Natural killer cell (primary cell): ENCODE results near the gene PLCXD1. TPM values are rescaled to one million over a fixed set of nuclear protein-coding genes. Genes with fewer than 3 reads are reported as not detected.
A peak's percentile ranks its signal among the peaks of the same experiment; 100 is the strongest.

Experiments
- ATAC-seq, 3 donors: fragments of 150-1000 bp in 2 of 3; fragments of 200-7000 bp in 1 of 3; cut with Tn5 transposase; 1 replicate in 1 of 3; 2 replicates in 2 of 3; pipeline ENCODE4 v1.10.0; 2021; ENCODE audit warnings: mild to moderate bottlenecking in 2 of 3, moderate library complexity in 2 of 3
- DNase-seq, 2 donors: peaks; one replicate each; pipeline versions ENCODE4 v3.0.0 to v3.0.0-alpha.2; 2013 to 2021; ENCODE audit warnings: mixed read lengths in 1 of 2
- H3K27ac ChIP-seq: one replicate; pipeline ENCODE4 v1.5.1; 2013; ENCODE audit warnings: mild to moderate bottlenecking, low read length
- H3K27me3 ChIP-seq: one replicate; pipeline ENCODE4 v1.6.1; 2013; ENCODE audit warnings: low read length; ENCODE audit not compliant: control insufficient read depth, insufficient read depth
- H3K36me3 ChIP-seq: one replicate; pipeline ENCODE4 v1.6.1; 2013; ENCODE audit warnings: low read length; ENCODE audit not compliant: control insufficient read depth, insufficient read depth
- H3K4me1 ChIP-seq: one replicate; pipeline ENCODE4 v1.6.1; 2013; ENCODE audit warnings: low read length; ENCODE audit not compliant: control insufficient read depth, insufficient read depth
- H3K4me3 ChIP-seq: one replicate; pipeline ENCODE4 v1.5.1; 2013; ENCODE audit warnings: low read length
- H3K9me3 ChIP-seq: one replicate; pipeline ENCODE4 v1.6.1; 2013; ENCODE audit warnings: low read length; ENCODE audit not compliant: control insufficient read depth, insufficient read depth
- H3K27ac Mint-ChIP-seq, 2 donors: one replicate each; pipeline ENCODE4 v1.8.0; 2022; ENCODE audit warnings: mild to moderate bottlenecking in 2 of 2, mixed read lengths in 2 of 2, moderate library complexity in 1 of 2
- H3K27me3 Mint-ChIP-seq, 2 donors: one replicate each; pipeline ENCODE4 v1.8.0; 2022; ENCODE audit warnings: low read depth in 2 of 2, mixed read lengths in 2 of 2
- H3K36me3 Mint-ChIP-seq: one replicate; pipeline ENCODE4 v1.8.0; 2022; ENCODE audit warnings: mixed read lengths
- H3K4me1 Mint-ChIP-seq, 2 donors: one replicate each; pipeline ENCODE4 v1.8.0; 2022; ENCODE audit warnings: mixed read lengths in 2 of 2
- H3K4me3 Mint-ChIP-seq: one replicate; pipeline ENCODE4 v1.8.0; 2022; ENCODE audit warnings: mild to moderate bottlenecking, moderate library complexity, mixed read lengths
- H3K9me3 Mint-ChIP-seq, 2 donors: one replicate each; pipeline ENCODE4 v1.8.0; 2022; ENCODE audit warnings: mixed read lengths in 2 of 2
- WGBS: methylation state at CpG from one replicate; pipeline ENCODE4 v1.1.7; 2013; ENCODE audit warnings: missing lambda C conversion rate; ENCODE audit not compliant: insufficient coverage; 5-methylcytosine and 5-hydroxymethylcytosine counted together
- intact Hi-C: fragments of 100-400 bp; cut with micrococcal nuclease; formaldehyde crosslinking; loops from one replicate; pipeline ENCODE4 v1.14.2; 2022
- total RNA-seq, 4 donors: library from RNA; stranded (reverse); fragments of 120-200 nt in 1 of 4; gene quantifications; one replicate each; pipeline versions ENCODE4 v1.2.3 to v1.2.4, GENCODE V29; 2013 to 2022
- TF ChIP-seq, protein P1 (sequence below): fragments of 200-600 bp; IDR thresholded peaks from one replicate; pipeline ENCODE4 v1.8.0; 2022; ENCODE audit warnings: antibody characterized with exemption

The PLCXD1 gene
- total RNA-seq, 3 donors from 2014 or later (not counting 1 experiment from before 2014, with no cell fraction given) = 16.3 to 20.9 (median 16.6) TPM

DNA sequence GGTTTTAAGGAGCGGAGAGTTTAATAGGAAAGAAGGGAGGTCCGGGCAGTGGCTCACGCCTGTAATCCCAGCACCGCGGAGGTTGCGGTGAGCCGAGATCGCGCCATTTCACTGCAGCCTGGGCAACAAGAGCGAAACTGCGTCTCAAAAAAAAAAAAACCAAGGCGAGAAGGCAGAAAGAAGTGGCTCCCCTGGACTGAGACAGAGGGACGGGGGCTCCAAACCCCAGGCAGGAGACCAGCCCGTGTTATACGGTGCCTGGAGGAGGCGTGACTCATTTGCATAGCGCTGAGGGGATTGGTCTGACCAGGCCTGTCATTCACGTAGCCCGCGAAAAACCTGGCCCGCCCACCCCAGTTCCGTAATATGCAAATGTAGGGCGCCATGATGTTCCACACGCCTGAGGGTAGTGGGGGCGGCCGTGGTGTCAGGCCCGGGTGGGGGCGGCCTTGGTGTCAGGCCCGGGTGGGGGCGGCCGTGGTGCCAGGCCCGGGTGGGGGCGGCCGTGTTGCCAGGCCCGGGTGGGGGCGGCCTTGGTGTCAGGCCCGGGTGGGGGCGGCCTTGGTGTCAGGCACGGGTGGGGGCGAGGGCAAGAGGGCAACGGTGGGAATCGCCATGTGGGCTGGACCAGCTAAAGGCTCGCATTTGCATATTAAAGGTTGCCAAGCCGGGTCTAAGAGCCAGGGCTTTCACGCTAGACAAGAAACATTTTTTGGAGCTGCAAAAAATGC is 2.1 kb downstream of the PLCXD1 start:
- H3K4me1 ChIP-seq = peaks cover 12% of the 10 kb centered on the region
- peak; percentile 98 to 99 (median 99) for ATAC-seq
- intact Hi-C loops = loop anchor here (2.0 kb wide), 1 partner anchor 36 kb away; the partner anchor contains the start of gene GTPBP6
- H3K27me3 Mint-ChIP-seq = no peaks in the 10 kb centered on the region
- DNase-seq = peak; percentile 80 to 94
- H3K36me3 Mint-ChIP-seq = no peaks in the 10 kb centered on the region
- H3K4me1 Mint-ChIP-seq = peaks cover 0 to 27% of the 10 kb centered on the region in 2 donors
- peak overlapping the region; percentile 76 for H3K4me3 ChIP-seq
- H3K27me3 ChIP-seq = no peaks in the 10 kb centered on the region
- TF ChIP-seq, protein P1, sequence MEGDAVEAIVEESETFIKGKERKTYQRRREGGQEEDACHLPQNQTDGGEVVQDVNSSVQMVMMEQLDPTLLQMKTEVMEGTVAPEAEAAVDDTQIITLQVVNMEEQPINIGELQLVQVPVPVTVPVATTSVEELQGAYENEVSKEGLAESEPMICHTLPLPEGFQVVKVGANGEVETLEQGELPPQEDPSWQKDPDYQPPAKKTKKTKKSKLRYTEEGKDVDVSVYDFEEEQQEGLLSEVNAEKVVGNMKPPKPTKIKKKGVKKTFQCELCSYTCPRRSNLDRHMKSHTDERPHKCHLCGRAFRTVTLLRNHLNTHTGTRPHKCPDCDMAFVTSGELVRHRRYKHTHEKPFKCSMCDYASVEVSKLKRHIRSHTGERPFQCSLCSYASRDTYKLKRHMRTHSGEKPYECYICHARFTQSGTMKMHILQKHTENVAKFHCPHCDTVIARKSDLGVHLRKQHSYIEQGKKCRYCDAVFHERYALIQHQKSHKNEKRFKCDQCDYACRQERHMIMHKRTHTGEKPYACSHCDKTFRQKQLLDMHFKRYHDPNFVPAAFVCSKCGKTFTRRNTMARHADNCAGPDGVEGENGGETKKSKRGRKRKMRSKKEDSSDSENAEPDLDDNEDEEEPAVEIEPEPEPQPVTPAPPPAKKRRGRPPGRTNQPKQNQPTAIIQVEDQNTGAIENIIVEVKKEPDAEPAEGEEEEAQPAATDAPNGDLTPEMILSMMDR = no peak
- WGBS = under 1% methylated on average over 43 of the region's 45 CpGs
- H3K27ac Mint-ChIP-seq = peak overlapping the region; percentile 77 to 90
- peaks cover 3% of the 10 kb centered on the region for H3K36me3 ChIP-seq
- peak overlapping the region; percentile 59 for H3K27ac ChIP-seq
- no peaks in the 10 kb centered on the region for H3K9me3 Mint-ChIP-seq
- peak overlapping the region; percentile 87 for H3K4me3 Mint-ChIP-seq
- no peaks in the 10 kb centered on the region for H3K9me3 ChIP-seq

DNA sequence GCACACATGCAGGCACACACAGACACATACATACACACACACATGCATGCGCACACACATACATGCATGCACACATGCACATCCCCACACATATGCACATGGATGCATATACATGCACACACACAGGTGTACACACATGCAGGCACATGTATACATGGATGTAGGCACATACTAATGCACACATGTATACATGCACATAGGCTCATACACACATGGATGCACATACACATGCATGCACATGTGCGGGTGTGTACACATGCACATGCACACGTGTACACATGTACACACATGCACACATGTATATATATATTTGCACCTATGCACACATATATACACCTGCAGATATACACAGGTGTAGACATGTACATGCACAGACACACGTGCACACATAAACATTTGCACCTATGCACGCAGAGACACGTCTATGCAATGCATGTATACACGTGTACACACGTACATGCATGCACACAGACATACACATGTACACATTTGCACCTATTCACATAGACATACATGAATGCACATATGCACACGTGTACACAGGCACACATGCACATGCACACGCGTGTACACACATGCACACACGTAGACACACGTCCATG is 4.0 kb downstream of the PLCXD1 start:
- WGBS = 98% methylated on average over 13 of the region's 13 CpGs
- H3K27ac ChIP-seq = no peak overlapping the region
- TF ChIP-seq, protein P1 = no peak
- no peaks in the 10 kb centered on the region for H3K36me3 Mint-ChIP-seq
- H3K4me1 Mint-ChIP-seq = peaks cover 0 to 11% of the 10 kb centered on the region in 2 donors
- H3K27ac Mint-ChIP-seq = no peak overlapping the region
- peaks cover 12% of the 10 kb centered on the region for H3K4me1 ChIP-seq
- no peak for DNase-seq
- H3K9me3 ChIP-seq = no peaks in the 10 kb centered on the region
- H3K4me3 Mint-ChIP-seq = no peak overlapping the region
- ATAC-seq = no peak
- no peaks in the 10 kb centered on the region for H3K27me3 ChIP-seq
- no peaks in the 10 kb centered on the region for H3K27me3 Mint-ChIP-seq
- intact Hi-C loops = no loop called here
- no peak overlapping the region for H3K4me3 ChIP-seq
- no peaks in the 10 kb centered on the region for H3K9me3 Mint-ChIP-seq
- peaks cover 5% of the 10 kb centered on the region for H3K36me3 ChIP-seq

DNA sequence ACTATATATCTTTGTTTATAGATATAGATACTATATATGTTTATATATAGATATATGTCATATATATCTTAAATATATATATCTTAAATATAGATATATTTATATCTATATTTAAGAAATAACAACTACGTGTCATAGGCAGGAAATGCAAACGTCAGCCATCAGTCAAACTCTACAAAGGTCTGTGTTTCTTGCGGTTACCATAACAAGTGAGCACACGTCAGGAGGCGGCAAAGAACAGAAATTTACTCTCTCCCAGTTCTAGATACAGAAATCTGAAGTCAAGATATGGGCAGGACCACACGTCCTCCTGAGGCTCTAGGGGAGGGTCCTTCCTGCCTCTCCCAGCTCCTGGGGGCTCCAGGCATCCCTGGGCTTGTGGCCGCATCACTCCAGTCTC is 6.5 kb downstream of the PLCXD1 start:
- 93% methylated on average over 7 of the region's 7 CpGs for WGBS
- Mint-ChIP-seq H3K9me3 (no peaks in the 10 kb centered on the region), H3K4me3 (no peak overlapping the region), H3K27me3 (no peaks in the 10 kb centered on the region), H3K27ac (no peak overlapping the region), H3K36me3 (no peaks in the 10 kb centered on the region), H3K4me1 (peaks cover 0 to 11% of the 10 kb centered on the region in 2 donors)
- intact Hi-C loops = no loop called here
- DNase-seq (no peak), ATAC-seq (no peak)
- H3K4me3 ChIP-seq = no peak overlapping the region
- TF ChIP-seq, protein P1 = no peak
- H3K27ac ChIP-seq = no peak overlapping the region
- no peaks in the 10 kb centered on the region for H3K9me3 ChIP-seq
- peaks cover 7% of the 10 kb centered on the region for H3K4me1 ChIP-seq
- no peaks in the 10 kb centered on the region for H3K27me3 ChIP-seq
- H3K36me3 ChIP-seq = peaks cover 5% of the 10 kb centered on the region
